Activated CD4-positive, alpha-beta T cell treated with anti-CD3 and anti-CD28 coated beads, Interleukin-10, Interleukin-2, amounts not matched to agents 100 ng/mL and 50 ng/mL, durations not matched to agents 16 hours and 8 hours (primary cell): Measurements from ENCODE around the gene MEF2B.

Experiments used
- DNase-seq: peaks from one replicate; pipeline ENCODE4 v3.0.0-alpha.2; 2020

MEF2B gene

GRCh38 chr19:19170053-19170872, at the start of gene MEF2B:
MEF2B (minus strand) TSS chr19:19170263; CDS start chr19:19150735, 19,528 bp downstream.
- DNase-seq: peak; percentile 77

- no peak for DNase-seq
Observed at GRCh38 chr19:19218911-19219310, 48.8 kb upstream of the MEF2B start.

- peak; percentile 24 for DNase-seq
Observed at GRCh38 chr19:19217099-19217498, 47.0 kb upstream of the MEF2B start.

GRCh38 chr19:19215792-19216191, 45.7 kb upstream of the MEF2B start:
- no peak for DNase-seq

- peak; percentile 19 for DNase-seq
Observed at GRCh38 chr19:19214892-19215291, 44.8 kb upstream of the MEF2B start.

- no peak for DNase-seq
Observed at GRCh38 chr19:19214159-19214490, 44.1 kb upstream of the MEF2B start.

GRCh38 chr19:19213426-19214158, 43.5 kb upstream of the MEF2B start:
- DNase-seq: no peak

GRCh38 chr19:19212916-19213315, 42.9 kb upstream of the MEF2B start:
- DNase-seq: no peak

- DNase-seq: no peak
Observed at GRCh38 chr19:19211499-19212420, 41.7 kb upstream of the MEF2B start, which contains the start of gene NCAN. NCAN (plus strand) TSS chr19:19211958; CDS start chr19:19216954, 4,996 bp downstream.

GRCh38 chr19:19209372-19209771, 39.3 kb upstream of the MEF2B start:
- DNase-seq: no peak

GRCh38 chr19:19207637-19208572, 37.8 kb upstream of the MEF2B start:
- DNase-seq: no peak

GRCh38 chr19:19206938-19207337, 36.9 kb upstream of the MEF2B start:
- no peak for DNase-seq

- DNase-seq: no peak
Observed at GRCh38 chr19:19205416-19206410, 35.6 kb upstream of the MEF2B start.

- DNase-seq: no peak
Observed at GRCh38 chr19:19204181-19204580, 34.1 kb upstream of the MEF2B start.

- DNase-seq: peak; percentile 95
Observed at GRCh38 chr19:19203012-19203856, 33.2 kb upstream of the MEF2B start, which contains the start of gene NR2C2AP. NR2C2AP (minus strand) TSS chr19:19203414; CDS start chr19:19203060, 354 bp downstream.

- DNase-seq: no peak
Observed at GRCh38 chr19:19202707-19203011, 32.6 kb upstream of the MEF2B start.

GRCh38 chr19:19201697-19202630, 31.9 kb upstream of the MEF2B start:
- DNase-seq: no peak

GRCh38 chr19:19193926-19194325, 23.9 kb upstream of the MEF2B start:
- DNase-seq: no peak
